T-cell (primary cell): Measurements from ENCODE around the gene HDAC8. TPM values are rescaled to one million over a fixed set of nuclear protein-coding genes. Genes with fewer than 3 reads are reported as not detected.
A peak's percentile ranks its signal among the peaks of the same experiment; 100 is the strongest.

Experiments
- ATAC-seq, 4 experiments: fragments of 200-7000 bp in 3 of 4; fragments of 150-1000 bp in 1 of 4; cut with Tn5 transposase; replicated peaks in 1 of 4; 1 replicate in 3 of 4; 2 replicates in 1 of 4; pipeline ENCODE4 v1.10.0; 2021; ENCODE audit warnings: moderate library complexity in 3 of 4, mild to moderate bottlenecking in 2 of 4, moderate number of reproducible peaks in 1 of 4
- CTCF ChIA-PET, 2 donors: fragments of 300-600 bp; sonication (Branson Sonifier 250); formaldehyde crosslinking; loops; one replicate each; lab custom pipeline; 2022; ENCODE audit warnings: antibody characterized with exemption in 2 of 2; lab: Charles Lee
- POLR2A ChIA-PET, 2 donors: fragments of 300-600 bp; sonication (Branson Sonifier 250); formaldehyde crosslinking; loops; one replicate each; lab custom pipeline; 2022; ENCODE audit warnings: antibody characterized with exemption in 2 of 2; lab: Charles Lee
- DNase-seq, 35 experiments: peaks; one replicate each; pipeline versions ENCODE4 v3.0.0 to v3.0.0-alpha.2; 2013 to 2023
- H3K27ac ChIP-seq: one replicate; pipeline ENCODE4 v1.5.1; 2013; ENCODE audit warnings: low read length
- H3K27me3 ChIP-seq, 2 experiments: replicated peaks in 1 of 2; 1 replicate in 1 of 2; 2 replicates in 1 of 2; pipeline versions ENCODE4 v1.6.1 to v1.7.0; 2013; ENCODE audit warnings: low read length in 1 of 2, mixed read lengths in 1 of 2; ENCODE audit not compliant: control insufficient read depth in 2 of 2, insufficient read depth in 2 of 2; ENCODE audit errors: extremely low read depth in 1 of 2
- H3K36me3 ChIP-seq, 2 donors: 1 replicate in 1 of 2; 2 replicates in 1 of 2; pipeline versions ENCODE4 v1.6.1 to v1.7.0; 2013; ENCODE audit warnings: low read length in 1 of 2; ENCODE audit not compliant: control insufficient read depth in 2 of 2, insufficient read depth in 1 of 2; ENCODE audit errors: extremely low read depth in 1 of 2
- H3K4me1 ChIP-seq, 2 experiments: 1 replicate in 1 of 2; 2 replicates in 1 of 2; pipeline versions ENCODE4 v1.6.1 to v1.7.0; 2013; ENCODE audit warnings: low read length in 2 of 2, mixed read lengths in 1 of 2; ENCODE audit not compliant: insufficient read depth in 2 of 2, control insufficient read depth in 1 of 2; ENCODE audit errors: extremely low read depth in 1 of 2
- H3K4me3 ChIP-seq, 2 donors: 1 replicate in 1 of 2; 2 replicates in 1 of 2; pipeline versions ENCODE4 v1.5.1 to v1.7.0; 2013; ENCODE audit warnings: mild to moderate bottlenecking in 2 of 2, low read length in 1 of 2, moderate library complexity in 1 of 2; ENCODE audit not compliant: control insufficient read depth in 1 of 2; ENCODE audit errors: extremely low read depth in 1 of 2
- H3K9me3 ChIP-seq: 2 replicates; pipeline ENCODE4 v1.7.0; 2013
- H3K27ac Mint-ChIP-seq, 2 donors: one replicate each; pipeline ENCODE4 v1.8.0; 2020 to 2021; ENCODE audit warnings: mild to moderate bottlenecking in 2 of 2, mixed read lengths in 2 of 2
- H3K27me3 Mint-ChIP-seq, 2 donors: one replicate each; pipeline ENCODE4 v1.8.0; 2021 to 2022; ENCODE audit warnings: mixed read lengths in 2 of 2
- H3K36me3 Mint-ChIP-seq: one replicate; pipeline ENCODE4 v1.8.0; 2021; ENCODE audit warnings: mixed read lengths
- H3K4me1 Mint-ChIP-seq, 3 donors: one replicate each; pipeline ENCODE4 v1.8.0; 2020 to 2022; ENCODE audit warnings: mixed read lengths in 3 of 3, mild to moderate bottlenecking in 1 of 3
- H3K4me3 Mint-ChIP-seq, 3 donors: one replicate each; pipeline ENCODE4 v1.8.0; 2020 to 2022; ENCODE audit warnings: mild to moderate bottlenecking in 3 of 3, mixed read lengths in 3 of 3, moderate library complexity in 3 of 3
- H3K9me3 Mint-ChIP-seq, 3 donors: one replicate each; pipeline ENCODE4 v1.8.0; 2020 to 2022; ENCODE audit warnings: mixed read lengths in 3 of 3
- WGBS: methylation state at CpG from one replicate; pipeline ENCODE4 v1.1.5; 2013; ENCODE audit warnings: missing lambda C conversion rate; ENCODE audit not compliant: insufficient coverage; 5-methylcytosine and 5-hydroxymethylcytosine counted together
- total RNA-seq, 35 experiments: library from RNA in 6 of 35; stranded (reverse) in 6 of 35; fragments of 120-200 nt in 1 of 35; gene quantifications; one replicate each; pipeline versions ENCODE4 v1.2.1 to v1.2.4 and lab custom pipeline; 2013 to 2026

HDAC8 gene
- total RNA-seq, 5 donors from 2014 or later (not counting 1 experiment from before 2014, with no cell fraction given): 15.7 to 19.1 (median 16.9) TPM

GRCh38 chrX:72545990-72546389, 26.7 kb downstream of the HDAC8 start:
- ChIA-PET CTCF (no interaction called here), POLR2A (no interaction called here)
- no peaks in the 10 kb centered on the region for H3K4me1 ChIP-seq
- H3K4me1 Mint-ChIP-seq: no peaks in the 10 kb centered on the region
- DNase-seq: no peak
- H3K4me3 ChIP-seq: no peak overlapping the region
- no peaks in the 10 kb centered on the region for H3K27me3 ChIP-seq
- ATAC-seq: no peak
- H3K36me3 ChIP-seq: no peaks in the 10 kb centered on the region
- no peak overlapping the region for H3K27ac Mint-ChIP-seq
- no peak overlapping the region for H3K27ac ChIP-seq
- peaks cover 0 to 8% of the 10 kb centered on the region in 2 donors for H3K27me3 Mint-ChIP-seq
- H3K9me3 Mint-ChIP-seq: no peaks in the 10 kb centered on the region
- H3K4me3 Mint-ChIP-seq: no peak overlapping the region
- H3K36me3 Mint-ChIP-seq: peaks cover 62% of the 10 kb centered on the region
- H3K9me3 ChIP-seq: no peaks in the 10 kb centered on the region

GRCh38 chrX:72540318-72540717, 32.3 kb downstream of the HDAC8 start:
- Histone ChIP-seq H3K4me1 (no peaks in the 10 kb centered on the region), H3K36me3 (no peaks in the 10 kb centered on the region), H3K27me3 (no peaks in the 10 kb centered on the region), H3K27ac (no peak overlapping the region), H3K9me3 (no peaks in the 10 kb centered on the region), H3K4me3 (no peak overlapping the region)
- Mint-ChIP-seq H3K9me3 (no peaks in the 10 kb centered on the region), H3K27me3 (peaks cover 0 to 14% of the 10 kb centered on the region in 2 donors), H3K27ac (no peak overlapping the region), H3K4me1 (no peaks in the 10 kb centered on the region), H3K4me3 (no peak overlapping the region), H3K36me3 (peaks cover 37% of the 10 kb centered on the region)
- CTCF ChIA-PET: interaction anchor here in 1 of 2 donors (0.7 kb wide), 1 partner anchor 295 kb away, joined by 5 read pairs; no protein-coding TSS in a partner anchor
- DNase-seq (no peak), ATAC-seq (no peak)
- no CpG with 5 or more reads among the region's 5 CpGs for WGBS
- POLR2A ChIA-PET: no interaction called here

GRCh38 chrX:72539822-72540221, 32.8 kb downstream of the HDAC8 start:
- Histone ChIP-seq H3K4me3 (no peak overlapping the region), H3K36me3 (no peaks in the 10 kb centered on the region), H3K9me3 (no peaks in the 10 kb centered on the region), H3K4me1 (no peaks in the 10 kb centered on the region), H3K27me3 (no peaks in the 10 kb centered on the region), H3K27ac (no peak overlapping the region)
- Mint-ChIP-seq H3K4me3 (no peak overlapping the region), H3K4me1 (no peaks in the 10 kb centered on the region), H3K27ac (no peak overlapping the region), H3K9me3 (no peaks in the 10 kb centered on the region), H3K36me3 (peaks cover 34% of the 10 kb centered on the region), H3K27me3 (peaks cover 0 to 14% of the 10 kb centered on the region in 2 donors)
- DNase-seq (no peak), ATAC-seq (no peak)
- ChIA-PET POLR2A (interaction anchor here in 1 of 2 donors (0.7 kb wide), 1 partner anchor 1628 kb away, joined by 3 read pairs; no protein-coding TSS in a partner anchor), CTCF (no interaction called here)
- no CpG with 5 or more reads among the region's 2 CpGs for WGBS

- no peaks in the 10 kb centered on the region for H3K9me3 ChIP-seq
- Mint-ChIP-seq H3K36me3 (peaks cover 18% of the 10 kb centered on the region), H3K4me3 (no peak overlapping the region), H3K27me3 (peaks cover 0 to 9% of the 10 kb centered on the region in 2 donors), H3K27ac (no peak overlapping the region), H3K4me1 (no peaks in the 10 kb centered on the region), H3K9me3 (no peaks in the 10 kb centered on the region)
- no peak for ATAC-seq
- WGBS: no CpG with 5 or more reads among the region's 1 CpG
- H3K27me3 ChIP-seq: no peaks in the 10 kb centered on the region
- no peaks in the 10 kb centered on the region for H3K4me1 ChIP-seq
- ChIA-PET CTCF (no interaction called here), POLR2A (no interaction called here)
- no peak overlapping the region for H3K4me3 ChIP-seq
- no peaks in the 10 kb centered on the region for H3K36me3 ChIP-seq
- no peak for DNase-seq
- no peak overlapping the region for H3K27ac ChIP-seq
These were observed 36.1 kb downstream of the HDAC8 start for GRCh38 chrX:72536542-72536941.

GRCh38 chrX:72532366-72532765, 40.3 kb downstream of the HDAC8 start:
- Mint-ChIP-seq H3K36me3 (peaks cover 28% of the 10 kb centered on the region), H3K4me3 (no peak overlapping the region), H3K9me3 (no peaks in the 10 kb centered on the region), H3K27ac (no peak overlapping the region), H3K4me1 (peaks cover 0 to 3% (median 0%) of the 10 kb centered on the region in 3 donors), H3K27me3 (peaks cover 0 to 8% of the 10 kb centered on the region in 2 donors)
- Histone ChIP-seq H3K27me3 (no peaks in the 10 kb centered on the region), H3K36me3 (no peaks in the 10 kb centered on the region), H3K4me1 (no peaks in the 10 kb centered on the region), H3K9me3 (no peaks in the 10 kb centered on the region), H3K27ac (no peak overlapping the region), H3K4me3 (no peak overlapping the region)
- ATAC-seq: no peak
- no CpG with 5 or more reads among the region's 3 CpGs for WGBS
- ChIA-PET POLR2A (no interaction called here), CTCF (interaction anchor here in 1 of 2 donors (0.7 kb wide), 1 partner anchor 19 kb away, joined by 4 read pairs; no protein-coding TSS in a partner anchor)
- DNase-seq: no peak

- no peak for ATAC-seq
- WGBS: no CpG with 5 or more reads among the region's 6 CpGs
- Mint-ChIP-seq H3K9me3 (no peaks in the 10 kb centered on the region), H3K4me3 (no peak overlapping the region), H3K4me1 (peaks cover 0 to 18% (median 3%) of the 10 kb centered on the region in 3 donors), H3K27me3 (peaks cover 0 to 9% of the 10 kb centered on the region in 2 donors), H3K27ac (no peak overlapping the region), H3K36me3 (peaks cover 60% of the 10 kb centered on the region)
- POLR2A ChIA-PET: no interaction called here
- H3K36me3 ChIP-seq: no peaks in the 10 kb centered on the region
- no peaks in the 10 kb centered on the region for H3K9me3 ChIP-seq
- no peak overlapping the region for H3K27ac ChIP-seq
- H3K4me3 ChIP-seq: no peak overlapping the region
- H3K27me3 ChIP-seq: no peaks in the 10 kb centered on the region
- DNase-seq: peak in 3 of 35 experiments; percentile 0 to 2 (median 0)
- CTCF ChIA-PET: no interaction called here
- no peaks in the 10 kb centered on the region for H3K4me1 ChIP-seq
These were observed 45.8 kb downstream of the HDAC8 start for GRCh38 chrX:72526534-72527508.
